ENCODE measurements around the gene CHCHD1.
"Not testable (repeated sequence)": the region's sequence is repeated elsewhere in the genome, so short reads cannot be mapped to it uniquely, and the experiment has no call there.

The CHCHD1 gene

DNA sequence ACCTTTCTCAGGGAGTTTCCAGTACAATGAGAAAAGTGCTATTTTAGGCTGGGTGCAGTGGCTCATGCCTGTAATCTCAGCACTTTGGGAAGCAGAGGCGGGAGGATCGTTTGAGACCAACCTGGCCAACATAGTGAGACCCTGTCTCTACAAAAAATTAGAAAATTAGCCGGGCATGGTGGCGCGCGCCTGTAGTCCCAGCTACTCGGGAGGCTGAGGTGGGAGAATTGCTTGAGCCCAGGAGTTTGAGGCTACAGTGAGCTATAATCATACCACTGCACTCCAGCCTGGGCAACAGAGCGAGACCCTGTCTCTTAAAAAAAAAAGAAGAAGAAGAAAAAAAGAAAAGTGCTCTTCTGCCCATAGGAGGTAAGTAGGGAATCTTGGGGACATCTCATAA lies 14.2 kb downstream of the CHCHD1 start:
- DNase-seq = not testable (repeated sequence)

DNA sequence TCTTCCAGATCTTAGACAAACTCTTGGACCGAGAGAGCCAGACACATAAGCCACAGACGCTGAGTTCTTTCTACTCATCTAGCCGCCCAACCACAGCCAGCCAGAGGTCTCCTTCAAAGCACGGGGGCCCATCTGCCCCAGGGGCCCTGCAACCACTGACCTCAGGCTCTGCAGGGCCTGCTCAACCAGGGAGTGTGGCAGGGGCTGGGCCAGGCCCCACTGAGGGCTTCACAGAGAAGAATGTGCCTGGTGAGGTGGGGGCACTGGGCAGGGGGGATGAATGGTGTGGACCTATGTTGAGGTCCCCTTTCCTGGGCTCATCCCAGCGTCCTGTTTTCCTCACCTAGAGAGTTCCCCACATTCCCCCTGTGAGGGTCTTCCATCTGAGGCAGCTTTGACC lies 14.9 kb downstream of the CHCHD1 start:
- DNase-seq = no peak

DNA sequence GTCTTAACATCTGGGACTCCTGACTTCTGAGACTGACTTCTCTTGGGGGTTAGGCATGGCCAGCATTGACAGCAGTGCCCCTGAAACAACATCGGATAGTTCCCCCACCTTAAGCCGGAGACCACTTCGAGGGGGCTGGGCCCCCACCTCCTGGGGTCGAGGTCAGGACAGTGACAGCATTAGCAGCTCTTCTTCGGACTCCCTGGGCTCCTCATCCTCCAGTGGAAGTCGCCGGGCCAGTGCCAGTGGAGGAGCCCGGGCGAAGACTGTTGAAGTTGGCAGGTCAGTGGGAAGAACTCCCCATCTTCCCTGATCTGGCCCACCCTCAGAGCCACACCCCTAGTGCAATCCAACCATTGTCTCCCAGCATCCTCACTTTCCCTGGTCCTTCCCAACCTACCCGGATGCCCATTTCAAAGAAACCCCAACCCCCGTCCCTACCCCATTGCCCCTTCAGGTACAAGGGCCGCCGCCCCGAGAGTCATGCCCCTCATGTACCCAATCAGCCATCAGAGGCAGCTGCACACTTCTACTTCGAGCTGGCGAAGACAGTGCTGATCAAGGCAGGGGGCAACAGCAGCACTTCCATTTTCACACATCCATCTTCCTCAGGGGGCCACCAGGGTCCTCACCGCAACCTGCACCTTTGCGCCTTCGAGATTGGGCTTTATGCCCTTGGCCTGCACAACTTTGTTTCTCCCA lies 15.6 kb downstream of the CHCHD1 start:
- no peak for DNase-seq

DNA sequence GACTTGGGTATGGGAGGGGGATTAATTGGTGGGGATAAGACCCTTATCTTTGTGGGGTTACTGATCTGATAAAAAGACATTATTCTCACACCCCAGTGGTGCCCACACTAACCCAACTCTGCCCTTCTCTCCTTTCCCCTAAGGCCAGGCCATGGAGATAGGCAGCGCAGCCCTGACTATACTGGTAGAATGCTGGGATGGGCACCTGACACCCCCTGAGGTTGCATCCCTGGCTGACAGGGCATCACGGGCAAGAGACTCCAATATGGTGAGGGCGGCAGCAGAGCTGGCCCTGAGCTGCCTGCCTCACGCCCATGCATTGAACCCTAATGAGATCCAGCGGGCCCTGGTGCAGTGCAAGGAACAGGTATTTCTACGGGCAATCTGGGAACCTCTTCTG lies 16.2 kb downstream of the CHCHD1 start:
- DNase-seq = no peak

- no peak for DNase-seq
These were observed 17.2 kb downstream of the CHCHD1 start for GRCh38 chr10:73798927-73799560.

GRCh38 chr10:73799899-73800559 lies 18.2 kb downstream of the CHCHD1 start:
- DNase-seq = no peak

DNA sequence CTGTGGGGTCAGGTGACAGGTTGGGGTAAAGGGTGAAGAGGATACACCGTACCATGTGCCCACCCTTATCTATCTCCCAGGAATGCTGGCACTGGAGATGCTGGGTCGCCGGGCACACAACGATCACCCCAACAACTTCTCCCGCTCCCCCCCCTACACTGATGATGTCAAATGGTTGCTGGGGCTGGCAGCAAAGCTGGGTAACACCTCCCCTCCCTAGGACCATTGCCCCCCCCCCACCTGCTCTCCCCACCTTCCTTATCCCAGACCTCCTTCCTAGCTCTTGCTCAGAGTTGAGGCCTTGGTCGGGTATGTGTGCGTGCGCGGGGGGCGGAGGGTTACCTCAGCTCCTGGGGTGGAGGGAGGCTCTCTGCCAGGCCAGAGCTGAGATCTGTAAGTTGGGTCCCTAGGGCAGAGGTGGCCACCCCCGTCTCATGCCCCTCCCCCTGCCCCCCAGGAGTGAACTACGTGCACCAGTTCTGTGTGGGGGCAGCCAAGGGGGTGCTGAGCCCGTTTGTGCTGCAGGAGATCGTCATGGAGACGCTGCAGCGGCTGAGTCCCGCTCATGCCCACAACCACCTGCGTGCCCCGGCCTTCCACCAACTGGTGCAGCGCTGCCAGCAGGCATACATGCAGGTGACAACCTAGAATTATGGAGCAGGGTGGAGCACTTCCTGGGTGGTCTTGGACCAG lies 18.9 kb downstream of the CHCHD1 start:
- no peak for DNase-seq

- DNase-seq = no peak
These were observed 19.4 kb downstream of the CHCHD1 start for GRCh38 chr10:73801253-73801590.

- no peak for DNase-seq
These were observed 20.6 kb downstream of the CHCHD1 start for GRCh38 chr10:73802276-73802991.

DNA sequence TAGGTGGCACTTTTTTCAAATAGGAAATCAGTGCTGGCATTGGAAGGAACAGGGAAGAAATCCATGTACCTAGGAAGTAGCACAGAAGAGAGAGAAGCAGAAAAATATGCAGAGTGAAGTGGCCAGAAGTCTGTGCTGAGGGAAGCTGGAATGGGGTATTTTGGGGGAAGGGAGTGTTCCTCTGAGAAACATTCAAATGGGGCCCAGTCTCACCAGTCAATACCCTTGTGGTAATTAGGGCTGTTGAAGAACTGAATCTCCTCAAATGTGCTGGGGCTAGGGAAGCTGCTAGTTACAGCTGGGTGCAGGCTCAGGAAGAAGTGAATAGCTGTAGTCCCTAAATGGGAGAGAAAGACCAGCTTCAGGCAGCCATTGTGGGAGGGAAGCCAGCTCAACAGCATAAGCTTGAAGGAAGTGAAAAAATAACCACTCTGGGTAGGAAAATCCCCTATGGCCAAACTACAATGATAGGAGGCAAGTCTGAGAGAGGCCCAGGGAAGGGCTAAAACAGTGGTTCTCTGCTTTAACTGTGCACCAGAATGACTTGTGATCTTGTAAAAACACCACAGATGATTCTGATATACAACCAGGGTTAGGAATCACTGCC lies 21.9 kb downstream of the CHCHD1 start:
- DNase-seq = no peak

GRCh38 chr10:73806176-73806950 lies 24.5 kb downstream of the CHCHD1 start:
- no peak for DNase-seq

DNA sequence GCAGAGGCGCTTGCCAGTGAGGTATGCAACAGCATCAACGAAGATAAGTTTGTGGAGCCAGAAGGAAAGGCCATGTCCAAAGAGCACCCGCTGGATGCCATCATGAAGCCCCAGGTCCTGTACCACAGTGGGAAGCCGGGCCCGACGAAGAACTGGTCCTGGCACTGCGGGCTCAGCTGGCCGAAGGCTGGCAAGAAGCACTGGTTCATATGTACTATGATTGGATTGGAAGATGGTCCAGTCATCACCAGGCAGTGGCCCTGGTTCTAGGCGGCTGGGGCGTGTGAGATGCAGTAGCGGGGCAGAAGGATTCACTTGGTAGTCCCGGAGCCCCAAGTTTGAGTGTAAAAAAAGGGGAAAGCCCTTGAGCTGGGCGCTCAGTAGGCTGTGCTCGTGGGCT lies 25.6 kb downstream of the CHCHD1 start:
- no peak for DNase-seq

GRCh38 chr10:73808021-73808815 lies 26.4 kb downstream of the CHCHD1 start:
- DNase-seq = no peak

DNA sequence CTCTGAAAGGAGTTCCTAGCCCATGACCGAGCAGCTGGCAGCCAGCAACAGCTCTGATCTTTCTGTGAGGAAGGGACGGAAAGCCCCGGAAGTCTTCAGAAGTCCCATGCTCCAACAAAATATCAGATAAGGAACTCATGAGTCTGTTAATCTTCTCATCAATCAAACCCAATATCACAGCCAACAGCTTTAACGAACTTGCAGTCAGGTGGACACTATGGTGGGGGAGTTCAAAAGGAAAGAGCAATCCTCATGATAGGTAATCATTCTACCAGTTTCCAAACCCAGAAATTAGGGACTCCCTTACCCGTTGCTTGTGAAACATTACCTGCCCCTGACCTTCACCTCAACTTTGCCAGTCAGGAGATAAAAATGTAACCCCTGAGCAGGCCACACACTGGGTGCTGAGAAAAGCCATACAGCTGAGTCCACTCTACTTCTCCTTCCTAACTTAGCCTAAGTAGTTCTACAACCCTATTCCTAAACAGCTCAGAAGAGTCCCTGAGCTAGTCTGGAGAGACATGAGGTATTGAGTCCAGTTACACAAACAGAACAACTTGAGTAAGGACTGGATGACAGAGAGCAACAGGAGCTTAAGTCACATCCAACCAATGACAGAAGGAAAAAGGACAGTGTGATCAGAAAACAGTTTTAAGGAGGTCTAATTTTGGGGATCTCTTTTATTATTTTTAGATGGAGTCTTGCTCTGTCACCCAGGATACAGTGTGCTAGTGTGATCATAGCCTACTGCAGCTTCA lies 27.4 kb downstream of the CHCHD1 start:
- no peak for DNase-seq

DNA sequence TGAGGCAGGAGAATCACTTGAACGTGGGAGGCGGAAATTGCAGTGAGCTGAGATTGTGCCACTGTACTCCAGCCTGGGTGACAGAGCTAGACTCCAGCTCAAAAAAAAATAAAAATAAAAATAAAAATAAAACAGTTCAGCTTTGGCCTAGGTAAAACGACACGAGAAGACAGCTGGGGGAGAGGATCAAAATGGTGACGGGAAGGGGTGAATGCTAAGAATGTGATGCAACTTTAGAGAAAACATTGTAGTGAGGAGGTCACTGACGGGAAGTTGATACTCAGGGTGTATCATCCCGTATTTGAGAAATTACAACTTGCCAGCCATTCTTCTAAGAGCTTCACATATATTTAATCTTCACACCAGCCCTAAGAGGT lies 28.5 kb downstream of the CHCHD1 start:
- no peak for DNase-seq

DNA sequence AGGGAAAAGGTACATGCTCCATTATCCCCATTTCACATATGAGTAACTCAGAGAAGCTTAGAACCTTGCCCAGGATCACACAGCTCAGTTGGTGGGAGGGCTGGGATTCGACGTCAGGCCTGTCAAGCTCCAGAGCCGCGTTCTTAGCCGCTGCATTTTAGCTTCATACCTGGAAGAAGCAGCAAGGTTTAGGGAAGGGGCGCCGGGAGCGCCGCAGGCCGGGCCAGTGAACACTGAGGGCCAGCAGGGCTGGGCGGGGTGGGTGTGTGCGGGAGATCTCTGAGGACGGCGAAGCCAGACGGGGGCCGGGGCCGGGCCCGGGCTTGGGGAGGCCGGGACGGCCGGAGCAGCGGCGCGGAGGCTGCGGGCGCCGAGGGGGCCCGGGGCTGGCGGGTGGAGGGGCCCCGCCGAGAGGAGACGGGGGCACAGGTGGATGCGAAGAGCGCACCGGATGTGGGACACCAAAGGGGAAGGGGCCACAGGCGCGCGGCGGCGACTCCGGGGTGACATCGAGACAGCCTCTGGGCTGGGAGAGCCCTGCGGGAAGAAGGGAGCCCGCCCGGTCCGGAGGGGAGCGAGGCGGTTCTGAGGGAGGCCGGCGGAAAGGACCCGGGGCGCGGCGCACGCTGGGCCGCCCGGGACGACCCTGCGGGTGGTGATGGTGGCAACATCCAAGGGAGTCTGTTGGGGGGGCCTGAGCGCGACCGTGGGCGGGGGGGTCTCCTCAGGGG lies 29.1 kb downstream of the CHCHD1 start:
- DNase-seq = no peak

DNA sequence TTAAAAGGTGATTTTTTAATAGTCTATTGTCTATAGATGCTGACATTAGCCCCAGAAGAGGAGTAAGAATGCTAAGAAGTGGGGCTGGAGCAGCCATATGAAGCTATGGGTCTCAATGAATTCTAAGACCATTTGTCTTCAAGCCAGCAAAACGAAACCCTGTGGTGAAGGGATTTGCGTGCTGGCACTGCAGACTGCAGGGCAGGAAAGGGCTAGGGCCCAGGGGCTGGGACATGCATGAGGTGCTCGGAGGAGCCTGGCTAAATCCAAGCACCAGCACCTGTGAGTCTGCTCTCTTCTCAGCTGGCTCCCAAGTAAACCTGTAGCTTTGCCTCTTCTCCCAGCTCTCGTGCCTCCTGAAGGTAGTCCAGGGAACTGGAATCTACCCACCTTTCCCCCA lies 30.8 kb downstream of the CHCHD1 start:
- no peak for DNase-seq

GRCh38 chr10:73813333-73813732 lies 31.5 kb downstream of the CHCHD1 start:
- no peak for DNase-seq

- DNase-seq = no peak
These were observed 32.5 kb downstream of the CHCHD1 start for GRCh38 chr10:73814276-73814895.
